Tibial nerve (tissue), 3 donors: Measurements from ENCODE around the gene ZNF687.

Experiments
- POLR2A ChIP-seq, 2 donors: fragments of 450-650 bp; IDR thresholded peaks; one replicate each; pipeline ENCODE4 v1.6.1; 2017; ENCODE audit warnings: antibody characterized with exemption in 2 of 2, mild to moderate bottlenecking in 2 of 2, moderate library complexity in 2 of 2
- TF ChIP-seq, protein P1 (sequence below), 5 experiments: fragments of 200-600 bp in 3 of 5; fragments of 450-650 bp in 2 of 5; sonication (generic) in 3 of 5; IDR thresholded peaks; one replicate each; pipeline ENCODE4 v1.5.1; 2016 to 2019; ENCODE audit warnings: antibody characterized with exemption in 5 of 5, mild to moderate bottlenecking in 3 of 5, moderate library complexity in 2 of 5

- no peak for TF ChIP-seq POLR2A (IDR thresholded peaks at IDR 0.05)
- TF ChIP-seq, protein P1, sequence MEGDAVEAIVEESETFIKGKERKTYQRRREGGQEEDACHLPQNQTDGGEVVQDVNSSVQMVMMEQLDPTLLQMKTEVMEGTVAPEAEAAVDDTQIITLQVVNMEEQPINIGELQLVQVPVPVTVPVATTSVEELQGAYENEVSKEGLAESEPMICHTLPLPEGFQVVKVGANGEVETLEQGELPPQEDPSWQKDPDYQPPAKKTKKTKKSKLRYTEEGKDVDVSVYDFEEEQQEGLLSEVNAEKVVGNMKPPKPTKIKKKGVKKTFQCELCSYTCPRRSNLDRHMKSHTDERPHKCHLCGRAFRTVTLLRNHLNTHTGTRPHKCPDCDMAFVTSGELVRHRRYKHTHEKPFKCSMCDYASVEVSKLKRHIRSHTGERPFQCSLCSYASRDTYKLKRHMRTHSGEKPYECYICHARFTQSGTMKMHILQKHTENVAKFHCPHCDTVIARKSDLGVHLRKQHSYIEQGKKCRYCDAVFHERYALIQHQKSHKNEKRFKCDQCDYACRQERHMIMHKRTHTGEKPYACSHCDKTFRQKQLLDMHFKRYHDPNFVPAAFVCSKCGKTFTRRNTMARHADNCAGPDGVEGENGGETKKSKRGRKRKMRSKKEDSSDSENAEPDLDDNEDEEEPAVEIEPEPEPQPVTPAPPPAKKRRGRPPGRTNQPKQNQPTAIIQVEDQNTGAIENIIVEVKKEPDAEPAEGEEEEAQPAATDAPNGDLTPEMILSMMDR (IDR thresholded peaks at IDR 0.05), result no peak
Measured at GRCh38 chr1:151315565-151316235, 33.6 kb downstream of the ZNF687 start.
